Esophagus squamous epithelium (tissue), 4 donors: Measurements from ENCODE around the gene ATXN1.

Experiments used
- POLR2A ChIP-seq, 4 donors: fragments of 450-650 bp; IDR thresholded peaks; one replicate each; pipeline ENCODE4 v1.6.1; 2017; ENCODE audit warnings: antibody characterized with exemption in 4 of 4, mild to moderate bottlenecking in 4 of 4, moderate library complexity in 3 of 4
- TF ChIP-seq, protein P1 (sequence below), 6 experiments: fragments of 450-650 bp in 4 of 6; fragments of 200-600 bp in 2 of 6; sonication (generic) in 2 of 6; IDR thresholded peaks; one replicate each; pipeline ENCODE4 v1.5.1; 2016 to 2019; ENCODE audit warnings: antibody characterized with exemption in 6 of 6, mild to moderate bottlenecking in 4 of 6, moderate library complexity in 4 of 6

DNA sequence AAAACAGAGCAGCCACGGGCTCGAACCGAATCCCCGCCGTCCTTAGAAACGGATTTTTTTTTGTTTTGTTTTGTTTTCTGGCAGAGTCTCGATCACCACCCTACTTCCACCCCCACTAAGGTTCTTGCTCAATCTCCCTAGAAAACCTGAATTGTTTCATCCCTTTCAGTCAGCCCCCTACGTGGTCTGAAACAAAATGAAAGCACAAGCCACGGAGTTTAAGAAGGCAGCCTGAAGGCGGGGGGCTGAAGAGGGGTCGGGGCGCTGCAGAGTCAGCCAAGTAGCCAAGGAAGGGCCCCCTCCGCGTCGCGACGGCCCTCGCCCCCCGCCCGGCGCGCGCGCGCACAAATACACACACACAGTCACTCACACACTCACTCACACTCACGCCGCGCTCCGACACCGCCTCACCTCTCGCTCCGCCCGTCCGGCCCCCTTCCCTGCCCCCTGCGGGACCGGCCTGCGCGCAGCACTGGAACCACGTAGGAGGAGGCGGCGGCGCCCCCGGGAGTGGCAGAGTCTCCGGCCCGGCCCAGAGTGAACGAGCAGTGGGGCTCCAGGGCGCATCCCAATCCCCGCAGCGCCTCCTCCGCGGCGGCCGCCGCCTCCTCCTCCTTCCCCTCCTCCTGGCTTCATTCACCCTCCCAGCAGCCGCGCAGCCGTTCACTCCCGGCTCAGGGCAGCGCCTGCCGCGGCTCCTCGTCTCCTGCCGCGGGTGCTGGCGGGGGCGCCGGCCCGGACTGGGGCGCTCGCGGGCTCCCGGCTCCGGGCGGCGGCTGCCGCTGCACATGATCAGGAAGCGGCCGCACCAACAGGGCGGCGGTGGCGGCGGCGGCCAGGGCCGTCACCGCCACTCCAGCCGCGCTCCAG lies 1.4 kb downstream of the ATXN1 start:
- TF ChIP-seq POLR2A (IDR thresholded peaks at IDR 0.05): peak in 3 of 4 donors; percentile 24 to 95 (median 93)
- TF ChIP-seq, protein P1, sequence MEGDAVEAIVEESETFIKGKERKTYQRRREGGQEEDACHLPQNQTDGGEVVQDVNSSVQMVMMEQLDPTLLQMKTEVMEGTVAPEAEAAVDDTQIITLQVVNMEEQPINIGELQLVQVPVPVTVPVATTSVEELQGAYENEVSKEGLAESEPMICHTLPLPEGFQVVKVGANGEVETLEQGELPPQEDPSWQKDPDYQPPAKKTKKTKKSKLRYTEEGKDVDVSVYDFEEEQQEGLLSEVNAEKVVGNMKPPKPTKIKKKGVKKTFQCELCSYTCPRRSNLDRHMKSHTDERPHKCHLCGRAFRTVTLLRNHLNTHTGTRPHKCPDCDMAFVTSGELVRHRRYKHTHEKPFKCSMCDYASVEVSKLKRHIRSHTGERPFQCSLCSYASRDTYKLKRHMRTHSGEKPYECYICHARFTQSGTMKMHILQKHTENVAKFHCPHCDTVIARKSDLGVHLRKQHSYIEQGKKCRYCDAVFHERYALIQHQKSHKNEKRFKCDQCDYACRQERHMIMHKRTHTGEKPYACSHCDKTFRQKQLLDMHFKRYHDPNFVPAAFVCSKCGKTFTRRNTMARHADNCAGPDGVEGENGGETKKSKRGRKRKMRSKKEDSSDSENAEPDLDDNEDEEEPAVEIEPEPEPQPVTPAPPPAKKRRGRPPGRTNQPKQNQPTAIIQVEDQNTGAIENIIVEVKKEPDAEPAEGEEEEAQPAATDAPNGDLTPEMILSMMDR (IDR thresholded peaks at IDR 0.05): peak in 3 of 6 experiments; percentile 1 to 13 (median 12)
